GM12878 (cell line): ENCODE measurements around the gene FXYD7. TPM values are rescaled to one million over a fixed set of nuclear protein-coding genes. Genes with fewer than 3 reads are reported as not detected.

ENCODE experiments used
- ATAC-seq: fragments of 200-7000 bp; cut with Tn5 transposase; 3 replicates; pipeline ENCODE4 v1.9.1; 2020; ENCODE audit warnings: mild to moderate bottlenecking, moderate library complexity
- BruUV-seq: library from RNA; stranded (reverse); fragments of 400-500 nt; replicated peaks from 2 replicates; lab custom pipeline; 2021; lab: Mats Ljungman, UMichigan
- CTCF ChIA-PET: fragments of 300-600 bp; sonication (Branson Sonifier 250); formaldehyde crosslinking; extraction: SDS; loops from one replicate; lab custom pipeline; 2021; ENCODE audit warnings: inconsistent platforms; lab: Yijun Ruan, JAX
- POLR2A ChIA-PET: fragments of 350-600 bp; formaldehyde crosslinking; extraction: SDS; loops from one replicate; lab custom pipeline; 2021; ENCODE audit warnings: inconsistent platforms; lab: Charles Lee
- RAD21 ChIA-PET: fragments of 300-600 bp; sonication (Branson Sonifier 250); formaldehyde crosslinking; loops from one replicate; lab custom pipeline; 2023; ENCODE audit warnings: antibody characterized with exemption; ENCODE audit not compliant: unreplicated experiment; lab: Charles Lee
- SMC1A ChIA-PET: fragments of 300-600 bp; sonication (Branson Sonifier 250); formaldehyde crosslinking; loops from one replicate; lab custom pipeline; 2023; ENCODE audit not compliant: unreplicated experiment, uncharacterized antibody; lab: Charles Lee
- DNase-seq: peaks from one replicate; pipeline ENCODE4 v3.0.0-alpha.2; 2011; ENCODE audit warnings: low read depth, low spot score
- FAIRE-seq: peaks from 3 replicates; lab custom pipeline; 2011; peaks lifted over from hg19 to GRCh38; lab: Jason Lieb, UNC
- H2AFZ ChIP-seq: 2 replicates; pipeline ENCODE4 v1.6.0; 2011; ENCODE audit warnings: low read depth, low read length, control low read depth; ENCODE audit not compliant: control insufficient read depth
- H3K27ac ChIP-seq: 2 replicates; pipeline ENCODE4 v1.5.1; 2011; ENCODE audit warnings: control low read depth; ENCODE audit not compliant: control insufficient read depth, insufficient read depth
- H3K27me3 ChIP-seq, 2 experiments: replicated peaks in 1 of 2; 2 replicates each; pipeline versions ENCODE4 v1.6.0 to v1.6.1; 2011; ENCODE audit warnings: low read length in 1 of 2; ENCODE audit not compliant: control insufficient read depth in 2 of 2, insufficient read depth in 2 of 2
- H3K36me3 ChIP-seq, 2 experiments: 2 replicates each; pipeline ENCODE4 v1.5.1; 2011; ENCODE audit warnings: low read length in 1 of 2; ENCODE audit not compliant: control insufficient read depth in 2 of 2, insufficient read depth in 2 of 2
- H3K4me1 ChIP-seq: 2 replicates; pipeline ENCODE4 v1.6.1; 2011; ENCODE audit warnings: mild to moderate bottlenecking, low read length, moderate library complexity, mixed read lengths; ENCODE audit not compliant: control insufficient read depth, insufficient read depth
- H3K4me2 ChIP-seq: 2 replicates; pipeline ENCODE4 v1.6.0; 2011; ENCODE audit warnings: control low read depth; ENCODE audit not compliant: control insufficient read depth, insufficient read depth
- H3K4me3 ChIP-seq: fragments of 200-600 bp; sonication (generic); 2 replicates; pipeline ENCODE4 v1.5.1; 2016
- H3K79me2 ChIP-seq: 2 replicates; pipeline ENCODE4 v1.6.0; 2011; ENCODE audit warnings: low read length; ENCODE audit not compliant: control insufficient read depth, insufficient read depth
- H3K9ac ChIP-seq: 2 replicates; pipeline ENCODE4 v1.8.0; 2011; ENCODE audit warnings: low read length, control low read depth, mixed read lengths; ENCODE audit not compliant: control insufficient read depth, insufficient read depth
- H3K9me3 ChIP-seq: replicated peaks from 3 replicates; pipeline ENCODE4 v1.5.1; 2011; ENCODE audit warnings: mild to moderate bottlenecking, low read length; ENCODE audit not compliant: control insufficient read depth, insufficient read depth
- H4K20me1 ChIP-seq: 2 replicates; pipeline ENCODE4 v1.6.0; 2011; ENCODE audit not compliant: control insufficient read depth, insufficient read depth
- DPF2 ChIP-seq: fragments of 450-650 bp; IDR thresholded peaks from 2 replicates; pipeline ENCODE4 v1.6.1; 2017; ENCODE audit warnings: mild to moderate bottlenecking
- HDGF ChIP-seq: fragments of 450-650 bp; IDR thresholded peaks from 2 replicates; pipeline ENCODE4 v1.6.1; 2016; ENCODE audit warnings: antibody characterized with exemption
- SUZ12 ChIP-seq: fragments of 200-600 bp; sonication (generic); IDR thresholded peaks from one replicate; pipeline ENCODE4 v1.6.1; 2018; ENCODE audit warnings: antibody characterized with exemption, mild to moderate bottlenecking; ENCODE audit not compliant: unreplicated experiment
- WGBS: methylation state at CpG from one replicate; pipeline ENCODE4 v1.1.6; 2016; ENCODE audit warnings: low lambda C conversion rate; ENCODE audit not compliant: insufficient replicate concordance, insufficient coverage; ENCODE audit errors: missing lambda C conversion rate; 5-methylcytosine and 5-hydroxymethylcytosine counted together
- in situ Hi-C: fragments of 300-500 bp; cut with MboI; formaldehyde crosslinking; loops from 9 replicates; pipeline ENCODE4 v1.14.3; 2018; ENCODE audit warnings: mixed read lengths
- intact Hi-C: fragments of 100-400 bp; cut with micrococcal nuclease; formaldehyde crosslinking; loops from one replicate; pipeline ENCODE4 v1.14.2; 2022; ENCODE audit not compliant: unreplicated experiment
- polyA plus RNA-seq, 11 experiments: library from polyadenylated mRNA; depleted of rRNA in 4 of 11; unstranded in 6 of 11; stranded (reverse) in 5 of 11; fragments of >200 nt; fragmentation: Nextera tagmentation in 4 of 11; fragmentation: Illumina TruSeq in 1 of 11; extraction: Ambion mirVana in 4 of 11; extraction: Trizol in 1 of 11; gene quantifications; 1 replicate in 1 of 11; 2 replicates in 10 of 11; pipeline versions ENCODE4 v1.2.1 to v1.2.3, GENCODE V29; 2011 to 2016; ENCODE audit warnings: inconsistent platforms in 2 of 11, missing spikeins in 2 of 11, low read depth in 1 of 11
- total RNA-seq, 4 experiments: library from RNA; depleted of rRNA in 3 of 4; stranded (reverse); fragments of >200 nt in 3 of 4; fragmentation: Illumina TruSeq in 1 of 4; extraction: Trizol in 1 of 4; gene quantifications; 2 replicates each; pipeline versions ENCODE4 v1.2.1 to v1.2.3, GENCODE V29; 2013 to 2021
- TF ChIP-seq, protein P1 (sequence below): fragments of 450-650 bp; IDR thresholded peaks from 2 replicates; pipeline ENCODE4 v1.6.1; 2018; ENCODE audit warnings: borderline replicate concordance, mild to moderate bottlenecking; ENCODE audit not compliant: partially characterized antibody

FXYD7 gene
- total and polyA plus RNA-seq, 10 of the 15 experiments (the other 5 are each of a cell fraction or from before 2014, with no cell fraction given) = 0.07 to 0.28 (median 0.12) TPM; not detected in 7

DNA sequence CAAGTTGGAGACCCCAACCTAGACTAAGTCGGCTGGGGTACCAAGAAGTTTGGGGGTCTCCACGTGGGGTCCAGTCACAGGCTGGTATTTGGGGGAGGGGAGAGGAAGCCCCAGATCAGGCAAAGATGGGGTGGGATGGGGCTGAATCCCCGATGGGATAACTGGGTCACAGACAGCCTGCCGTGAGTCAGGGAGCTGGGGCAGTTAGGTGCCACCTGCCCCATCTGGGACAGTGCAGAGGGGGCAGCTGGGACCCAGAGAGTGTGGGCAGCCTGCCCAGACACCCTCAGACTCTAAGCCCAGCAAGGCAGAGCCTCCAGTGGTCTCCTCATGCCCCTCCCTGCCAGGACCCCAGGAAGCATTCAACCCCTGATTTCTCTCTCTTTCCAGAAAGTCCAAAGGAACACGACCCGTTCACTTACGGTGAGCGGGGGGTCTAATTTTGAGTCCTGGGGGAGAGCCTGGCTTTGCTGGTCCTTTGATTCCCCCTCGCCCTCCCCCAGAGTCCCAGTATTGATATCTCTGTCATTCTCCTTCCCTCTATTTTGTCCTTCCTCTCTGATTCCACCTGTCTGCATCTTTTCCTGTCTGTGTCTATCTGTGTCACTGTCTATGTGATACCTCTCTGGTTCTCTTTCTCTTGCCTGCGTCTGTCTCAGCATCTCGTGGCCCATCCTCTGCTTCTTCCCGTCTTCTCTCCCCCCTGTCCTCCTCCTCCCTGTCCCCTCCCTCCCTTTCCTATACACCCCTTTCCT, 2.7 kb upstream of the FXYD7 start:
- ChIA-PET CTCF (interaction anchor here (0.8 to 3.1 kb wide), 15 partner anchors 10 to 326 kb away, joined by 3 to 41 read pairs (median 6); partner anchors contain the start of genes FFAR1 and FXYD3), POLR2A (interaction anchor here (1.0 kb wide), 1 partner anchor 66 kb away, joined by 3 read pairs; no protein-coding TSS in a partner anchor), SMC1A (interaction anchor here (0.9 to 1.9 kb wide), 4 partner anchors 71 to 484 kb away, joined by 3 to 7 read pairs (median 4); no protein-coding TSS in a partner anchor), RAD21 (interaction anchor here (0.7 to 3.0 kb wide), 15 partner anchors 14 to 463 kb away, joined by 3 to 31 read pairs (median 6); partner anchors contain the start of genes FXYD5, SCGB2B2 and ZNF302)
- Histone ChIP-seq H3K27me3 (peaks cover 2 to 5% of the 10 kb centered on the region in 2 experiments; a peak in 2 of 4 replicates), H3K4me3 (no peak overlapping the region), H2AFZ (no peak overlapping the region), H3K9me3 (no peaks in the 10 kb centered on the region), H3K9ac (no peak overlapping the region), H4K20me1 (no peaks in the 10 kb centered on the region), H3K4me1 (peaks cover 17% of the 10 kb centered on the region), H3K36me3 (no peaks in the 10 kb centered on the region), H3K79me2 (no peaks in the 10 kb centered on the region), H3K4me2 (no peak overlapping the region), H3K27ac (no peak overlapping the region)
- intact Hi-C loops (loop anchor here (5.0 kb wide), 1 partner anchor 107 kb away; the partner anchor contains the start of gene LSR), in situ Hi-C loops (no loop called here)
- BruUV-seq = no TSS peak
- ATAC-seq (no peak), DNase-seq (no peak), FAIRE-seq (no peak)
- TF ChIP-seq DPF2 (no peak), SUZ12 (no peak), HDGF (peak; percentile 44; the same call in 1 of the 2 replicates)
- TF ChIP-seq, protein P1, sequence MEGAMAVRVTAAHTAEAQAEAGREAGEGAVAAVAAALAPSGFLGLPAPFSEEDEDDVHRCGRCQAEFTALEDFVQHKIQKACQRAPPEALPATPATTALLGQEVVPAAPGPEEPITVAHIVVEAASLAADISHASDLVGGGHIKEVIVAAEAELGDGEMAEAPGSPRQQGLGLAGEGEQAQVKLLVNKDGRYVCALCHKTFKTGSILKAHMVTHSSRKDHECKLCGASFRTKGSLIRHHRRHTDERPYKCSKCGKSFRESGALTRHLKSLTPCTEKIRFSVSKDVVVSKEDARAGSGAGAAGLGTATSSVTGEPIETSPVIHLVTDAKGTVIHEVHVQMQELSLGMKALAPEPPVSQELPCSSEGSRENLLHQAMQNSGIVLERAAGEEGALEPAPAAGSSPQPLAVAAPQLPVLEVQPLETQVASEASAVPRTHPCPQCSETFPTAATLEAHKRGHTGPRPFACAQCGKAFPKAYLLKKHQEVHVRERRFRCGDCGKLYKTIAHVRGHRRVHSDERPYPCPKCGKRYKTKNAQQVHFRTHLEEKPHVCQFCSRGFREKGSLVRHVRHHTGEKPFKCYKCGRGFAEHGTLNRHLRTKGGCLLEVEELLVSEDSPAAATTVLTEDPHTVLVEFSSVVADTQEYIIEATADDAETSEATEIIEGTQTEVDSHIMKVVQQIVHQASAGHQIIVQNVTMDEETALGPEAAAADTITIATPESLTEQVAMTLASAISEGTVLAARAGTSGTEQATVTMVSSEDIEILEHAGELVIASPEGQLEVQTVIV = no peak
- WGBS = 38% methylated on average over 12 of the region's 12 CpGs
